HG03378 (cell line): ENCODE results near the gene RFFL.

Experiments
- ATAC-seq: cut with Tn5 transposase; IDR thresholded peaks from one replicate; pipeline ENCODE4 v1.9.1; 2021; ENCODE audit warnings: mild to moderate bottlenecking, moderate library complexity; ENCODE audit not compliant: unreplicated experiment

RFFL gene

GRCh38 chr17:35081638-35082037 is 18.1 kb upstream of the RFFL start:
- no peak for ATAC-seq

GRCh38 chr17:35080536-35080935 is 17.0 kb upstream of the RFFL start:
- ATAC-seq = peak; percentile 67

- no peak for ATAC-seq
Observed at GRCh38 chr17:35079547-35080423, 16.3 kb upstream of the RFFL start.

GRCh38 chr17:35076874-35077273 is 13.4 kb upstream of the RFFL start:
- no peak for ATAC-seq

GRCh38 chr17:35074711-35075707 is 11.5 kb upstream of the RFFL start:
- ATAC-seq = no peak

GRCh38 chr17:35073991-35074627 is 10.6 kb upstream of the RFFL start:
- no peak for ATAC-seq

GRCh38 chr17:35073183-35073790 is 9.8 kb upstream of the RFFL start:
- ATAC-seq = no peak

GRCh38 chr17:35069311-35069710 is 5.8 kb upstream of the RFFL start:
- ATAC-seq = no peak

- no peak for ATAC-seq
Observed at GRCh38 chr17:35068249-35068648, 4.7 kb upstream of the RFFL start.

- ATAC-seq = no peak
Observed at GRCh38 chr17:35065880-35066279, 2.4 kb upstream of the RFFL start.

GRCh38 chr17:35064516-35065215 is 1.2 kb upstream of the RFFL start:
- ATAC-seq = no peak

- ATAC-seq = no peak
Observed at GRCh38 chr17:35062308-35062707, 1.2 kb downstream of the RFFL start.

- no peak for ATAC-seq
Observed at GRCh38 chr17:35057332-35057915, 6.1 kb downstream of the RFFL start.

GRCh38 chr17:35056013-35056412 is 7.5 kb downstream of the RFFL start:
- no peak for ATAC-seq

- ATAC-seq = no peak
Observed at GRCh38 chr17:35053204-35053603, 10.3 kb downstream of the RFFL start.

- ATAC-seq = no peak
Observed at GRCh38 chr17:35052780-35053179, 10.7 kb downstream of the RFFL start.

GRCh38 chr17:35052241-35052610 is 11.3 kb downstream of the RFFL start:
- ATAC-seq = no peak

GRCh38 chr17:35051579-35052240 is 11.8 kb downstream of the RFFL start:
- no peak for ATAC-seq

- ATAC-seq = peak; percentile 49
Observed at GRCh38 chr17:35051183-35051578, 12.3 kb downstream of the RFFL start.
